GM21360 (cell line): ENCODE results near the gene ACSS2.

Experiments used
- ATAC-seq: cut with Tn5 transposase; IDR thresholded peaks from one replicate; pipeline ENCODE4 v1.9.1; 2021; ENCODE audit warnings: mild to moderate bottlenecking, moderate library complexity; ENCODE audit not compliant: unreplicated experiment

Gene ACSS2

GRCh38 chr20:34971561-34972235 is 95.3 kb downstream of the ACSS2 start:
- ATAC-seq = no peak

- no peak for ATAC-seq
Observed at GRCh38 chr20:34974246-34974645, 97.8 kb downstream of the ACSS2 start.

- no peak for ATAC-seq
Observed at GRCh38 chr20:34976286-34976685, 99.9 kb downstream of the ACSS2 start.
